A673 (cell line): Measurements from ENCODE around the gene IDH2. TPM values are rescaled to one million over a fixed set of nuclear protein-coding genes. Genes with fewer than 3 reads are reported as not detected.
A peak's percentile ranks its signal among the peaks of the same experiment; 100 is the strongest.

Source experiments
- BruUV-seq: library from RNA; stranded (reverse); fragments of 400-500 nt; replicated peaks from 2 replicates; lab custom pipeline; 2021; lab: Mats Ljungman, UMichigan
- CTCF ChIA-PET: fragments of 300-600 bp; sonication (Branson Sonifier 250); formaldehyde crosslinking; loops from one replicate; lab custom pipeline; 2022; ENCODE audit warnings: antibody characterized with exemption; lab: Charles Lee
- POLR2A ChIA-PET: fragments of 300-600 bp; sonication (Branson Sonifier 250); formaldehyde crosslinking; loops from one replicate; lab custom pipeline; 2022; ENCODE audit warnings: antibody characterized with exemption; ENCODE audit not compliant: low non-redundant PET; lab: Charles Lee
- DNase-seq: peaks from one replicate; pipeline ENCODE4 v3.0.0-alpha.2; 2015; ENCODE audit warnings: low spot score
- H3K27ac ChIP-seq: fragments of 200-600 bp; sonication (generic); 2 replicates; pipeline ENCODE4 v1.5.1; 2016; ENCODE audit warnings: mixed run types, low read depth, mild to moderate bottlenecking, mixed read lengths, antibody characterized with exemption, low read length; ENCODE audit not compliant: poor library complexity, severe bottlenecking
- H3K27me3 ChIP-seq: fragments of 200-600 bp; sonication (generic); replicated peaks from 2 replicates; pipeline ENCODE4 v1.6.1; 2017; ENCODE audit warnings: mixed run types, low read depth, mild to moderate bottlenecking, mixed read lengths, antibody characterized with exemption, low read length; ENCODE audit not compliant: insufficient read depth, poor library complexity
- H3K36me3 ChIP-seq: fragments of 200-600 bp; sonication (generic); 2 replicates; pipeline ENCODE4 v1.6.1; 2016; ENCODE audit warnings: mixed run types, mild to moderate bottlenecking, mixed read lengths, antibody characterized with exemption, low read length; ENCODE audit not compliant: insufficient read depth, poor library complexity, severe bottlenecking
- H3K4me1 ChIP-seq: fragments of 200-600 bp; sonication (generic); 2 replicates; pipeline ENCODE4 v1.6.1; 2017; ENCODE audit warnings: mixed run types, mild to moderate bottlenecking, mixed read lengths, antibody characterized with exemption, low read length; ENCODE audit not compliant: insufficient read depth, poor library complexity, severe bottlenecking
- H3K4me3 ChIP-seq: fragments of 200-600 bp; sonication (generic); 2 replicates; pipeline ENCODE4 v1.5.1; 2016; ENCODE audit warnings: low read depth, mixed run types, mild to moderate bottlenecking, mixed read lengths, low read length; ENCODE audit not compliant: poor library complexity, severe bottlenecking
- H3K9me3 ChIP-seq: fragments of 200-600 bp; sonication (generic); 2 replicates; pipeline ENCODE4 v1.6.1; 2016; ENCODE audit warnings: mixed run types, low read depth, mild to moderate bottlenecking, mixed read lengths, antibody characterized with exemption, low read length; ENCODE audit not compliant: poor library complexity, severe bottlenecking
- EZH2 ChIP-seq: fragments of 200-600 bp; sonication (generic); IDR thresholded peaks from 2 replicates; pipeline ENCODE4 v1.6.1; 2017; ENCODE audit warnings: borderline replicate concordance, low read depth, mild to moderate bottlenecking, mixed read lengths, antibody characterized with exemption, low read length; ENCODE audit not compliant: poor library complexity, severe bottlenecking
- intact Hi-C: fragments of 100-400 bp; cut with micrococcal nuclease; formaldehyde crosslinking; loops from one replicate; pipeline ENCODE4 v1.10.0; 2022; ENCODE audit not compliant: unreplicated experiment
- total RNA-seq: library from RNA; stranded (reverse); gene quantifications from 2 replicates; pipeline ENCODE4 v1.2.3, GENCODE V29; 2021
- TF ChIP-seq, protein P1 (sequence below): fragments of 300-800, 200-600 bp; sonication (generic); conservative IDR thresholded peaks from 2 replicates; pipeline ENCODE4 v1.5.1; 2017; ENCODE audit warnings: low read depth, mild to moderate bottlenecking, antibody characterized with exemption, low read length, moderate library complexity, mixed read lengths

IDH2 gene
- total RNA-seq, 1 experiment from 2014 or later, result 99.0 TPM

DNA sequence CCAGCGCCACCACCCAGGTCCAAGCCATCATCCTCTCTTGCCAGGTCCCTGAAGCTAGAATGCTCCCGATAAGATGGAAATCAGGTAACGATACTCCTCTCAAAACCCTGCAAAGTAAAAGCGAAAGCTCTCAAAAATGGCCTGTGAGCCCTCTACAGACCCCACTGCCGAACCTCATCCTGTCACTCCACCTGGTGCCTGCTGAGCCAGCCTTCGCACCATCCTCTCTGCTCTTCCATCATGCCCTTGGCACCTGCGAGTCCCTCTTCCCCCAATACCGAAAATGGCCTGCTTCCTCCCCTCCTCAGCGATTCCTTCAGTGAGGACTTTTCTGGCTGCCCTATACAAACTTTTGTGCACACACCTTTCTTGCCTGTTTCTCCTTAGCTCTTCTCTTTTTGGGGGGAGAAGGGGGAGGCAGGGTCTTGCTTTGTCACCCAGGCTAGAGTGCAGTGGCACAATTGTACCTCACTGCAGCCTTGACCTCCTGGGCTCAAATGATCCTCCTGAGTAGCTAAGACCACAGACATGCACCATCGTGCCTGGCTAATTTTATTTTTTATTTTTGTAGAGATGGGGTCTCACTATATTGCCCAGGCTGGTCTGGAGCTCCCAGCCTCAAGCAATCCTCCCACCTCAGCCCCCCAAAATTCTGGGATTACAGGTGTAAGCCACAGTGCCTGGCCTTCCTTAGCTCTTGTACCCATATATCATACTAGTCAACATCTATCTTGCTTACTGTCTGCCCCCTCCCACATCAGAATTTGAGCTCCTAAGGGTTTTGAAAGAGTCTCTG lies 3.0 kb downstream of the IDH2 start:
- Histone ChIP-seq H3K36me3 (no peaks in the 10 kb centered on the region), H3K9me3 (no peaks in the 10 kb centered on the region), H3K27me3 (no peaks in the 10 kb centered on the region), H3K27ac (no peak overlapping the region), H3K4me1 (peaks cover 30% of the 10 kb centered on the region), H3K4me3 (no peak overlapping the region)
- DNase-seq, result no peak
- no TSS peak for BruUV-seq
- CTCF ChIA-PET, result no interaction called here
- intact Hi-C loops, result no loop called here
- TF ChIP-seq, protein P1, sequence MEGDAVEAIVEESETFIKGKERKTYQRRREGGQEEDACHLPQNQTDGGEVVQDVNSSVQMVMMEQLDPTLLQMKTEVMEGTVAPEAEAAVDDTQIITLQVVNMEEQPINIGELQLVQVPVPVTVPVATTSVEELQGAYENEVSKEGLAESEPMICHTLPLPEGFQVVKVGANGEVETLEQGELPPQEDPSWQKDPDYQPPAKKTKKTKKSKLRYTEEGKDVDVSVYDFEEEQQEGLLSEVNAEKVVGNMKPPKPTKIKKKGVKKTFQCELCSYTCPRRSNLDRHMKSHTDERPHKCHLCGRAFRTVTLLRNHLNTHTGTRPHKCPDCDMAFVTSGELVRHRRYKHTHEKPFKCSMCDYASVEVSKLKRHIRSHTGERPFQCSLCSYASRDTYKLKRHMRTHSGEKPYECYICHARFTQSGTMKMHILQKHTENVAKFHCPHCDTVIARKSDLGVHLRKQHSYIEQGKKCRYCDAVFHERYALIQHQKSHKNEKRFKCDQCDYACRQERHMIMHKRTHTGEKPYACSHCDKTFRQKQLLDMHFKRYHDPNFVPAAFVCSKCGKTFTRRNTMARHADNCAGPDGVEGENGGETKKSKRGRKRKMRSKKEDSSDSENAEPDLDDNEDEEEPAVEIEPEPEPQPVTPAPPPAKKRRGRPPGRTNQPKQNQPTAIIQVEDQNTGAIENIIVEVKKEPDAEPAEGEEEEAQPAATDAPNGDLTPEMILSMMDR, result no peak
- TF ChIP-seq EZH2, result no peak
- POLR2A ChIA-PET, result no interaction called here

DNA sequence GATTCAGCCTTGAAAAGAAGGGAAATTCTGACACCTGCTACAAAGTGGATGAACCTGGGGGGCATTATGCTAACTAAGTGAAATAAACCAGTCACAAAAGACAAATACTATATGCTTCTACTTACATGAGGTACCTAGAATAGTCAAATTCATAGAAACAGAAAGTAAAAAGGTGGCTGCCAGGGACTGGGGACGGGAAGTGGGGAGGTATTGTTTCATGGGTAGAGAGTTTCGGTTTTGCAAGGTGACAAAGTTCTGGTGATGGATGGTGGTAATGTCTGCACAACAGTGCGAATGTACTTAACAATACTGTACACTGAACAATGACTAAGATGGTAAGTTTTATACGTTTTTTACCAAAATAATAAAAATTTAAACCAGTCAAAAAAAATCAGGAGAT lies 4.8 kb downstream of the IDH2 start:
- POLR2A ChIA-PET, result no interaction called here
- BruUV-seq, result no TSS peak

DNA sequence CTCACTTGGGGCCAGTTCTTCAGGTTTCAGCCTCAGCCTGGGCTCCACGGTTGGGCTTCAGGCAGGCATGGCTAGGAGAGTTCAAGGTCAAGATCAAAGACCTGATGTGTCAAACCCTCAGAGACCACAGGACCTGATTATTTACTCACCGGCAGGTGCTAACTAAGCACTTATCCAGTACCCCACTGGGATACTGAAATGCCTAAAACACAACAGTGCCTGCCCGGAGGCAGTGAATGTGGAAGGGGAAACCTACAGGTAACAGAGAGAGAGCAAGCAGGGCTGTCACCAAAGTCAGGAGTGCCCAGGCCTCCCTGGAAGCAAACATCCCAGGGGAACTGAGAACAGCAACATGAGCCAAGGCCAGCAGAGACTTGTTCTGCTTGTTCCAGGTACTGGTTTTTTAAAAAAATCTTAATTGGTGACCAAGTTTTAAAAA lies 6.7 kb downstream of the IDH2 start:
- POLR2A ChIA-PET, result interaction anchor here (0.6 kb wide), 1 partner anchor 774 kb away, joined by 5 read pairs; no protein-coding TSS in a partner anchor
- Histone ChIP-seq H3K36me3 (no peaks in the 10 kb centered on the region), H3K4me3 (no peak overlapping the region), H3K27ac (no peak overlapping the region), H3K27me3 (no peaks in the 10 kb centered on the region), H3K4me1 (peaks cover 22% of the 10 kb centered on the region), H3K9me3 (no peaks in the 10 kb centered on the region)
- BruUV-seq, result no TSS peak
- CTCF ChIA-PET, result no interaction called here
- intact Hi-C loops, result no loop called here
- DNase-seq, result no peak
- no peak for TF ChIP-seq EZH2
- TF ChIP-seq, protein P1, result no peak

More for the DNA sequence above, 4.8 kb downstream of the IDH2 start:
- no peak for DNase-seq
- H3K27me3 ChIP-seq, result no peaks in the 10 kb centered on the region
- no peak for TF ChIP-seq EZH2
- TF ChIP-seq, protein P1, result no peak
- intact Hi-C loops, result no loop called here
- no peak overlapping the region for H3K4me3 ChIP-seq
- H3K9me3 ChIP-seq, result no peaks in the 10 kb centered on the region
- CTCF ChIA-PET, result no interaction called here
- no peaks in the 10 kb centered on the region for H3K36me3 ChIP-seq
- H3K4me1 ChIP-seq, result peaks cover 30% of the 10 kb centered on the region
- H3K27ac ChIP-seq, result peak overlapping the region; percentile 4
